ENCODE measurements around the gene PHLDB1. TPM values are rescaled to one million over a fixed set of nuclear protein-coding genes. Genes with fewer than 3 reads are reported as not detected.

PHLDB1 gene
- polyA plus RNA-seq, 3 donors, result 0.17 TPM; not detected in 2

GRCh38 chr11:118572061-118572980 lies 35.1 kb upstream of the PHLDB1 start, which contains the start of gene ARCN1:
ARCN1 (plus strand) TSS chr11:118572409; CDS start chr11:118572548, 139 bp downstream.
- H2AFZ ChIP-seq (ENCODE audit: insufficient read depth, low read depth, low read length, poor library complexity, severe bottlenecking), result peak within 1 kb of the TSS; percentile 91
- H3K4me2 ChIP-seq (replicated peaks; ENCODE audit: extremely low read depth, low read length, poor library complexity, severe bottlenecking), result peak within 1 kb of the TSS; percentile 94
- H3K27me3 ChIP-seq (ENCODE audit: control insufficient read depth in 2 of 2, insufficient read depth in 2 of 2, low read length in 2 of 2), result no peaks in the 10 kb centered on the region
- peak within 1 kb of the TSS; percentile 93 to 98 (median 95) for H3K27ac Mint-ChIP-seq
- peaks cover 38% of the 10 kb centered on the region for H4K20me1 ChIP-seq (ENCODE audit: insufficient read depth, low read length)
- peaks cover 41% of the 10 kb centered on the region for H3K4me1 Mint-ChIP-seq
- H3K4me3 ChIP-seq (replicated peaks in 1 of 3; ENCODE audit: low read depth in 2 of 3, low read length in 3 of 3), result peak within 1 kb of the TSS; percentile 84 to 99 (median 87)
- peak; percentile 68 to 77 (median 71) for DNase-seq
- under 1% methylated on average over 34 of the region's 55 CpGs for WGBS (ENCODE audit: insufficient coverage)
- intact Hi-C loops (cut with micrococcal nuclease), result no loop called here
- peaks cover 2 to 11% of the 10 kb centered on the region in 2 donors for H3K36me3 Mint-ChIP-seq
- peaks cover 0 to under 1% (median 0%) of the 10 kb centered on the region in 3 donors for H3K27me3 Mint-ChIP-seq (ENCODE audit: low read depth in 3 of 3)
- H3K4me3 Mint-ChIP-seq, result peak within 1 kb of the TSS; percentile 94 to 97
- peaks cover 1 to 13% of the 10 kb centered on the region in 2 donors for H3K36me3 ChIP-seq (replicated peaks in 1 of 2; ENCODE audit: control insufficient read depth in 1 of 2, insufficient read depth in 2 of 2, low read length in 2 of 2)
- peak within 1 kb of the TSS; percentile 100 for H3K9ac ChIP-seq (ENCODE audit: insufficient read depth, low read length, poor library complexity, severe bottlenecking)
- H3K9me3 Mint-ChIP-seq, result no peaks in the 10 kb centered on the region
- TF ChIP-seq, protein P1, sequence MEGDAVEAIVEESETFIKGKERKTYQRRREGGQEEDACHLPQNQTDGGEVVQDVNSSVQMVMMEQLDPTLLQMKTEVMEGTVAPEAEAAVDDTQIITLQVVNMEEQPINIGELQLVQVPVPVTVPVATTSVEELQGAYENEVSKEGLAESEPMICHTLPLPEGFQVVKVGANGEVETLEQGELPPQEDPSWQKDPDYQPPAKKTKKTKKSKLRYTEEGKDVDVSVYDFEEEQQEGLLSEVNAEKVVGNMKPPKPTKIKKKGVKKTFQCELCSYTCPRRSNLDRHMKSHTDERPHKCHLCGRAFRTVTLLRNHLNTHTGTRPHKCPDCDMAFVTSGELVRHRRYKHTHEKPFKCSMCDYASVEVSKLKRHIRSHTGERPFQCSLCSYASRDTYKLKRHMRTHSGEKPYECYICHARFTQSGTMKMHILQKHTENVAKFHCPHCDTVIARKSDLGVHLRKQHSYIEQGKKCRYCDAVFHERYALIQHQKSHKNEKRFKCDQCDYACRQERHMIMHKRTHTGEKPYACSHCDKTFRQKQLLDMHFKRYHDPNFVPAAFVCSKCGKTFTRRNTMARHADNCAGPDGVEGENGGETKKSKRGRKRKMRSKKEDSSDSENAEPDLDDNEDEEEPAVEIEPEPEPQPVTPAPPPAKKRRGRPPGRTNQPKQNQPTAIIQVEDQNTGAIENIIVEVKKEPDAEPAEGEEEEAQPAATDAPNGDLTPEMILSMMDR (IDR thresholded peaks at IDR 0.05), result no peak
- H3K79me2 ChIP-seq (ENCODE audit: insufficient read depth, low read length), result peaks cover 56% of the 10 kb centered on the region
- peaks cover 16 to 33% of the 10 kb centered on the region in 2 donors for H3K4me1 ChIP-seq (ENCODE audit: control insufficient read depth in 1 of 2, insufficient read depth in 2 of 2, low read length in 2 of 2)
- H3K9me3 ChIP-seq (replicated peaks in 1 of 2; ENCODE audit: control insufficient read depth in 1 of 2, insufficient read depth in 1 of 2, low read length in 2 of 2), result no peaks in the 10 kb centered on the region
- H3K27ac ChIP-seq (ENCODE audit: low read depth in 1 of 2, low read length in 2 of 2), result peak within 1 kb of the TSS; percentile 89 to 99

DNA sequence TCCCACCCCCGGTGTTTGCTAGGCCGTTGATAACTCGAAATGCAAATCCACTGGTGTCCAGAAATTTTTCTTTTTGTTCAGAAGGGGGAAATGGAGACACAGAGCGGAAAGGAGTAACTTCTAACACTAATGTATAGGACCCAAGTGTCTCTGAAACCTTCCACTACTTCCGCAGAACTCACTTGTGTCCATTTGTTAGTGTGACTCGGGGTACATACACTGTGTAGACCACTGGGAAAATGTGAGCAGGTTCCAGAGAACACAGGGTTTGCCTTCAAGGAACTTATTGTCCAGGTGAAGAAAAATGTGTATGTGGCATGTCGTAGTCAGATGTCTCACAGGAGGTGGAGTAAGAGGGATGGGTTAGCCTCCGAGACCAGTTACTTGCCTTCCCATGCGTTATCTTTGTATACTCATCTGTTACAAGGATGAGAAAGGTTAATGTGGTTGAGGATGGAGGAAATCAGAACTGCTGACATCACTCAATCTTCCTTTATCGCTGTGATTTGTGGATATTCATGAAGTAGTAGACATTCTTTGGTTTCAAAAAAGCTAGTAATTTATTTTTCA lies 34.3 kb upstream of the PHLDB1 start:
- 0% methylated on average over 1 of the region's 10 CpGs for WGBS (ENCODE audit: insufficient coverage)
- Mint-ChIP-seq H3K4me3 (peak overlapping the region; percentile 94 to 97), H3K36me3 (peaks cover 5 to 15% of the 10 kb centered on the region in 2 donors), H3K9me3 (no peaks in the 10 kb centered on the region), H3K27me3 (ENCODE audit: low read depth in 3 of 3) (peaks cover 0 to 2% (median 0%) of the 10 kb centered on the region in 3 donors), H3K27ac (peak overlapping the region; percentile 93 to 98 (median 95)), H3K4me1 (peaks cover 42% of the 10 kb centered on the region)
- Histone ChIP-seq H3K4me3 (replicated peaks in 1 of 3; ENCODE audit: low read depth in 2 of 3, low read length in 3 of 3) (peak overlapping the region; percentile 84 to 99 (median 87)), H3K9ac (ENCODE audit: insufficient read depth, low read length, poor library complexity, severe bottlenecking) (peak overlapping the region; percentile 100), H3K4me1 (ENCODE audit: control insufficient read depth in 1 of 2, insufficient read depth in 2 of 2, low read length in 2 of 2) (peaks cover 16 to 33% of the 10 kb centered on the region in 2 donors), H4K20me1 (ENCODE audit: insufficient read depth, low read length) (peaks cover 45% of the 10 kb centered on the region), H3K27me3 (ENCODE audit: control insufficient read depth in 2 of 2, insufficient read depth in 2 of 2, low read length in 2 of 2) (no peaks in the 10 kb centered on the region), H3K4me2 (replicated peaks; ENCODE audit: extremely low read depth, low read length, poor library complexity, severe bottlenecking) (peak overlapping the region; percentile 94), H2AFZ (ENCODE audit: insufficient read depth, low read depth, low read length, poor library complexity, severe bottlenecking) (peak overlapping the region; percentile 91), H3K79me2 (ENCODE audit: insufficient read depth, low read length) (peaks cover 63% of the 10 kb centered on the region), H3K9me3 (replicated peaks in 1 of 2; ENCODE audit: control insufficient read depth in 1 of 2, insufficient read depth in 1 of 2, low read length in 2 of 2) (no peaks in the 10 kb centered on the region), H3K27ac (ENCODE audit: low read depth in 1 of 2, low read length in 2 of 2) (peak overlapping the region; percentile 89 to 99), H3K36me3 (replicated peaks in 1 of 2; ENCODE audit: control insufficient read depth in 1 of 2, insufficient read depth in 2 of 2, low read length in 2 of 2) (peaks cover 3 to 18% of the 10 kb centered on the region in 2 donors)
- TF ChIP-seq, protein P1 (IDR thresholded peaks at IDR 0.05), result no peak
- DNase-seq, result peak; percentile 9 to 18 (median 13)
- intact Hi-C loops (cut with micrococcal nuclease), result no loop called here

Measured in CD14-positive monocyte (primary cell).